HG03066 (cell line): Measurements from ENCODE around the gene STX4.

Experiments
- ATAC-seq: cut with Tn5 transposase; IDR thresholded peaks from one replicate; pipeline ENCODE4 v1.9.1; 2021; ENCODE audit warnings: low read depth; ENCODE audit not compliant: unreplicated experiment

STX4 gene, protein sequence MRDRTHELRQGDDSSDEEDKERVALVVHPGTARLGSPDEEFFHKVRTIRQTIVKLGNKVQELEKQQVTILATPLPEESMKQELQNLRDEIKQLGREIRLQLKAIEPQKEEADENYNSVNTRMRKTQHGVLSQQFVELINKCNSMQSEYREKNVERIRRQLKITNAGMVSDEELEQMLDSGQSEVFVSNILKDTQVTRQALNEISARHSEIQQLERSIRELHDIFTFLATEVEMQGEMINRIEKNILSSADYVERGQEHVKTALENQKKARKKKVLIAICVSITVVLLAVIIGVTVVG

DNA sequence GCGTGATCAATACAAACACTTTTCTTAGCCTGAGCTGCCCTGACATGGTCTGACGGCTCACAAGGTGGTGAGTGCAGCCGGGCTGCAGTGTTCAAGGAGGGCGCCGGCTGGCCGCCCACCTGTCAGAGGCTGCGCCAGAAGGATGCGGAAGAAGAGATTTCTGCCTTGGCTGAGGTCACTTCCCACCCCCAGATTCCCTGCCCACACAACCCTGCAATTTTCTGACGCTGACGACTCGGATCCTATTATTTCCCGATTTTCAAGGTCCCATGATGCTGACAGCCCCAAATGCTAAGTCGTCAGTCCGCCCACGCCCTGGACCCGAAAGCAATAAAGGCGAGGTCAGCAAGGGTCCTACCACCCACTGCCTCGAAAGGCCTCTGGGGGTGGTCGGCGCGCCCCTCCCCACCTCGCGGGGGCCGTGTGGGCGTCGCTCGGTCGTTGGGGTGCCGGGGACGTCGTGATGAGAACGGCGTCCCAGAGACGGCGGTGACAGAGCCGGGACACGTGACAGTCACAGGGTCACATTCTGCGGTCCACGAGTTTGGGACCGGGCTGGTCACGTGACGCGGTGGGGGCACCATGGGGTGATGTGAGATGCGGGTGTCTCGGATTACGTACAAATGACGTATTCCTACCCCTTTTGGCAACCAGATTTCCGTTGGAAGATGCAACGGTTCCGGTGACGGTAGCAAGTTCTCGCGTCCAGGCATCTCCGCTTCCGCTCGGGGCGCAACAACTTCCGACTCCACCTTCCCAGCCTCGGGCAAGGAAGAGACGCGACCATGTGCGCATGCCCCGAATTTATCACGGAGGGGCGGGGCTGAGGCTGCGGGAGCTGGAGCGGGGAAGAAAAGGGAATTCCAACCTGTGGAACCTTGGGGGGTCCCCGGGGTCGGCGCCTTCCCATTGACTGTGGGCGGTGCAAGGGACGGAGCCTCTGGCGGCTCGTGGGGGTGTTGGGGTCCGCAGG, at the start of gene STX4:
Gene STX4 (plus strand): TSS at position 823 of the 973 bp plus-strand sequence. CDS start 248 bp downstream, outside the sequence.
- ATAC-seq, result peak; percentile 80

GRCh38 chr16:30983898-30984610, 49.3 kb upstream of the STX4 start:
- no peak for ATAC-seq

DNA sequence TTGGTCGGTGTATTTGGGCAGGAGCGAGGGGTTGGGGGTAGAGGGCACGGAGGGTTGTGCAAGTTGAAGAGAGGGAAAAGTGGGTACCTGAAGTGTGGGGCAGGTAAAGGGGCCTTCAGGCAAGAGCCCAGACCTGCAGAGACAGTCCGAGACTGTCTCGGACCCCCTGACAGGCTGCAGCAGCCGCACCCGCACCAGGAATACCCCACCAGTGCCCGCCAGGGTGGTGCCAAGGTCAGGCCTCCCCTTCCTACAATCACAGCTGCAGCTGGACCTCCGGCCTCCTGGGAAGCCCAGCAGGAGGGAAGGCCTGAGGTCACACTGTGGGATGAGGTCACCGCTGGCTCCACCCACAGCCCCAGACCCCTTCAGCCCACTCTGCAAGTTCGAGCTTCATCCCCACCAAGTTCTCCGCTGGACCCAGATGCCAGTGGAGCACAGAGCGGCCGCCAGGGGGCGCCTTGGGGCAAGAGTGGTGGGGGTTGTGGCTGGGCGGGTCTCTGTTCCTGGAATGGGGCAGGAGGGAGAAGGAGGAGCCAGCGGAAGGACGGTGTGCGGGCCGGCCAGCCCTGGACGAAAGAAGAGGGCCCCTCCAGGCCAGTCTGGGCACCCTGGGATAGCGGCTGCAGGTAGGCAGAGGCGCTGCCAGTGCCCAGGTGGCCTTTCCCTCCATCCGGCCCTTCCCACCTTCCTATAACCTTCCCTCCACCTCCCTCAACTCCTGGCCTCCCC, 48.5 kb upstream of the STX4 start, which contains the start of gene HSD3B7:
Gene HSD3B7 (plus strand): TSS at position 539 of the 732 bp plus-strand sequence. CDS start 452 bp downstream, outside the sequence.
- no peak for ATAC-seq

DNA sequence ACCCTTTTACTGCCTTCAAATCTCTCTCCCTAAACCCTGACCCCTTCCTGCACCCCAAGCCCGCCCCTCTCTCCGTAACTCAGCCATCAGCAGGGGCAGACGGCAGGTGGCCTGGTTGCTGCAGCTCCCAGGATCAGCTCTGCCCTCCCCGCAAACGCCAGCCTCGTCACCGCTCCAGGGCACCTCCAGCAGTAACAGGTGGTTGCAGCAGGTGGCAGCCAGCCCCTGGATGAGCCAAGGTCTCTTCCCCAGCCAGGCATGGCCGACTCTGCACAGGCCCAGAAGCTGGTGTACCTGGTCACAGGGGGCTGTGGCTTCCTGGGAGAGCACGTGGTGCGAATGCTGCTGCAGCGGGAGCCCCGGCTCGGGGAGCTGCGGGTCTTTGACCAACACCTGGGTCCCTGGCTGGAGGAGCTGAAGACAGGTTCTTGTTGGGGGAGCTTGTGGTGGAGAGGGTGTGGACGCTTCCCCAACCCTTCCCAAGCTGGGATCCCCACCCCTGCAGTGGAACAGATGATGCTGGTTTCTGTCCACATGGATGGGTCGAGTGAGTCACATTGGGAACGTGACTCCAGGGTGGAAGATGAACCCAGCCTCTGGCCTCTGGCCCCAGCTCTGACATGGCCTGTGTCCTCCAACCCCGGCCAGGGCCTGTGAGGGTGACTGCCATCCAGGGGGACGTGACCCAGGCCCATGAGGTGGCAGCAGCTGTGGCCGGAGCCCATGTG, 47.8 kb upstream of the STX4 start:
- no peak for ATAC-seq

DNA sequence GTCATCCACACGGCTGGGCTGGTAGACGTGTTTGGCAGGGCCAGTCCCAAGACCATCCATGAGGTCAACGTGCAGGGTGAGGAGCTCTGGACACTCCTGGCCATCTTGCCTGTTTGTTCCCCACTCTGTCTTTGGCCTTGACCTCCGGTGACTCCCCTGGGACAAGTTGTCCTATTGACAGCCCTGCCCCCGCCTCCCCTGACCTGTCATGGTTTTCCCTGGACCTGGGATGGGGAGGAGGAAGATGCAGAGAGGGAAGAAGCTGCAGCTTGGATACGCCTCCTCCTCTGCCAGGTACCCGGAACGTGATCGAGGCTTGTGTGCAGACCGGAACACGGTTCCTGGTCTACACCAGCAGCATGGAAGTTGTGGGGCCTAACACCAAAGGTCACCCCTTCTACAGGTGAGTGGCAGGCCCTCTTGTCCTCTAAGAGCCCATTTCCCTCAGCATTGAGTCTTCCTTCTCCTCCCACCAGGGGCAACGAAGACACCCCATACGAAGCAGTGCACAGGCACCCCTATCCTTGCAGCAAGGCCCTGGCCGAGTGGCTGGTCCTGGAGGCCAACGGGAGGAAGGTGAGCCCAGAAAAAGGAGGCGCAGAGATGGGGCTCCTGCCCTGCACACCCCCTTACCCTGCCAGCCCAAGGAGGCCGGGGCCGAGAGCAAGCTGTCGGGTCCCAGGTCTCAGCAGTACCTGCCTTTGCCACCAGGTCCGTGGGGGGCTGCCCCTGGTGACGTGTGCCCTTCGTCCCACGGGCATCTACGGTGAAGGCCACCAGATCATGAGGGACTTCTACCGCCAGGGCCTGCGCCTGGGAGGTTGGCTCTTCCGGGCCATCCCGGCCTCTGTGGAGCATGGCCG, 47.0 kb upstream of the STX4 start:
- ATAC-seq, result no peak

DNA sequence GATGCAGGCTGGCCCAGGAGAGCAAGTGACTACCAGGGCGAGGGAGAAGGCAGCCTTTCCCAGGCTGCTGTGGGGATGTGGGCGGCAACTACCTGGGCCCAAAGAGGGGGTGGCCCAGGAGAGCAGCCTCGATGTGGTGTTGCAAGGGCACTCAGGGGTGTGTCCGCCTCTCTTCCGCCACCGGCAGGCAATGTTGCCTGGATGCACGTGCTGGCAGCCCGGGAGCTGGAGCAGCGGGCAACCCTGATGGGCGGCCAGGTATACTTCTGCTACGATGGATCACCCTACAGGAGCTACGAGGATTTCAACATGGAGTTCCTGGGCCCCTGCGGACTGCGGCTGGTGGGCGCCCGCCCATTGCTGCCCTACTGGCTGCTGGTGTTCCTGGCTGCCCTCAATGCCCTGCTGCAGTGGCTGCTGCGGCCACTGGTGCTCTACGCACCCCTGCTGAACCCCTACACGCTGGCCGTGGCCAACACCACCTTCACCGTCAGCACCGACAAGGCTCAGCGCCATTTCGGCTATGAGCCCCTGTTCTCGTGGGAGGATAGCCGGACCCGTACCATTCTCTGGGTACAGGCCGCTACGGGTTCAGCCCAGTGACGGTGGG, 45.7 kb upstream of the STX4 start:
- no peak for ATAC-seq

DNA sequence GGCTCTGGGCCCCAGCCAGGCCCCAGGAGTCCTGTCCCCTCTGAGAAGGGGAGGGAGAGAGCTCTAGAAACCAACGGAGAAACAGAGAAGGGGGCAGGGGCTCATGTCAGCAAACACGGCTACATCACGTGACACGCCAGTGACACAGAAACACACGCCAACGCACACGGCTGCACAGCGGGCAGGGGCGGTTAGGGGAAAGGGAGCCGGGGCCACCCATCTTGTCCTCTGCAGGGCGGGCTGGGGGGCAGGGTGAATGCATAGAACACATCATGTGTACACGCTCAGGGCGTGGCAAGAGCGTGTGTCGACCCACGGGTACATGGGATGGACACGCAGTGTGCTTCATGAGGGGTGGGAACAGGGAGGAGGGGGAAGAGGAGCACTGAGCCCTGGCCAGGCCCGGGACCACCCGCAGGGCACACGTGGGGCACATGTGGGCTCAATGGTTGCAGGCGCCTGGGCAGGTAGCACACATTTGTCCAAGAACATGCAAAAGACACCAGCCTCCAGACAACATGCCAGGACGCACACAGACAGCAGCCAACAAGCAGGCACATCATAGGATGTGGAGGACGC, 43.8 kb upstream of the STX4 start:
- no peak for ATAC-seq

DNA sequence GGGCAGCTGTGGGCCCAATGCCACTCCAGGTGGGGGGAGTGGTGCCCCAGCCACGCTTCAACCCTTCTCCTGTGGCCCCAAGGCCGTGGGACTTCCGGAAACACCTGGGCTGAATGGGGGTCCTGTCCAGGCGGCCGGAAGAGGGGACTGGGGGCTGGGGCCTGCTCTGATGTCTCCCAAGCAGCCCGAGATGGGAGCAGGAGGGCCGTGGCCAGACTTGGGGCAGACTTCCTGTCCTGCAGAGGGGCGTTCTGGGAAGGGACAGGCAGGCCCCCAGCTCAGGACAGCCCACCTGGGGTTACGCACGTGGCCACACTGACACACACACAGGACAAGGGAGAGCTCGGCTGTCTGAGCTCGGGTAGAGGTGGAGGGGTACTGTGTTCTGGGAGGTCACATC, 43.3 kb upstream of the STX4 start:
- ATAC-seq, result no peak

DNA sequence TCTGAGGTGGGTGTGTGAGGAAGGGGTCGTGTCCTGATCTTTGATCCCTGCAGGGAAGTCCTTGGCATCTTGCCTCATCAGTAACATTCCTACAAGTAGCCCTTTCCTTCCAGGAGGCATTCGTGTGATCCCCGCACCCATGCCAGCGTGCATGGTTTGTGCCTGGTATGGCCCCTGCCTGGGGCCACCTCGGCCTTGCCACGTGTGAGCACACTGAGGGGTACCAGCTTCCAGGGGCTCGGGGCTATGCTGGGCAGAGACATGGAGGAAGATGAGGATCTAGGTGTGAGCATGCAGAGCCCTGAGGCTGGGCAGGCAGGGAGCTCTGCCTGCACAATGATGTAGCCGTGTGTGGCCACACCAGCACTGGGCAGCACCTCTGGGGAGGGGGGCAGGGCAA, 42.3 kb upstream of the STX4 start:
- no peak for ATAC-seq

- no peak for ATAC-seq
These were observed 41.0 kb upstream of the STX4 start for GRCh38 chr16:30992276-30992780.

DNA sequence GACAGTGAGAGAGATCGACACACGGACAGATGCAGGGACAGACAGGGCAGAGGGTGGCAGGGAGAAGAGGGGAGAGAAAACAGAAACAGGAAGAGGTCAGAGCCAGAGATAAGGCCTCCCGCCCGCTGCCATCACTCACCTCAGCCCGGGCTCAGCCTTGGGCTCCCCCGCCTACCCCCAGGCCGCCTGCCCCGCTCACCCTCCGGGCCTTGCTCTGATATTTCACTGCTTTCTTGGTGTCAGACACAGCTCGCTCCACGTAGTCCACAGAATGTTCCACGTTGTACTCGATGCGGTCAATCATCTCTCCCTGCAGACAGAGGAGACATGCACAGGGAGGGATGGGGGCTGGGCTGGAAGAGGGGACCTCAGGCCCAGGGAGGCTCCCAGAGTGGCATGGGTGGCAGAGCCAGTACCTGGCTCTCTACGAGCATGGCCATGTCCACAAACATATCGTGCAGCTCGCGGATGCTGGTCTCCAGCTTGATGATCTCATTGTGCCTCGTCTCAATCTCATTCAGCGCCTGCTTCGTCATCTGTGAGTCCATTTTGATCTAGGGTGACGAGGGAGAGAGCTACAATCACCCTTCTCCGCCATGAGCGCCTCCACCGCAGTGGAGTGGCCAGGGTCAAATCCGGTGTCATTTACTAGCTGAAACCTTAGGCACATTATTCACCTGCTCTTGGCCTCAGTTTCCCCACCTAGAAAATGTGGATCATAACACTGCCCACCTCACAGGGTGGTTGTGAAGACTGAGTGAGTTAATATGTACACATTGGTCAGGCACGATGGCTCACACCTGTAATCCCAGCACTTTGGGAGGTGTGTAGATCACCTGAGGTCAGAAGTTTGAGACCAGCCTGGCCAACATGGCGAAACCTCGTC, 40.2 kb upstream of the STX4 start:
- no peak for ATAC-seq

DNA sequence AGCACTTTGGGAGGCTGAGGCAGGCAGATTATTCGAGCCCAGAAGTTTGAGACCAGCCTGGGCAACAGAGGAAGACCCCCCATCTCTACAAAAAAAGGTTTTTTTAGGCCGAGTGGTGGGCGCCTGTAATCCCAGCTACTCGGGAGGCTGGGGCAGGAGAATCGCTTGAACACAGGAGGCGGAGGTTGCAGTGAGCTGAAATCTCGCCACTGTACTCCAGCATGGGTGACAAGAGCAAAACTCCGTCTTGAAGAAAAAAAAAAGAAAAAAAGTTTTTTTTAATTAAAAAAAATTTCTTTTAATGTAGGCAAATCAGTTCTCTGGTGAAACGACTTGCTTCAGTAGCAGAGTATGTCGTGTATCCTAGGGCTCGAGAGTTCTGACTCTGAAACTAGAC, 37.4 kb upstream of the STX4 start:
- no peak for ATAC-seq

- ATAC-seq, result no peak
These were observed 36.9 kb upstream of the STX4 start for GRCh38 chr16:30996324-30996984.

DNA sequence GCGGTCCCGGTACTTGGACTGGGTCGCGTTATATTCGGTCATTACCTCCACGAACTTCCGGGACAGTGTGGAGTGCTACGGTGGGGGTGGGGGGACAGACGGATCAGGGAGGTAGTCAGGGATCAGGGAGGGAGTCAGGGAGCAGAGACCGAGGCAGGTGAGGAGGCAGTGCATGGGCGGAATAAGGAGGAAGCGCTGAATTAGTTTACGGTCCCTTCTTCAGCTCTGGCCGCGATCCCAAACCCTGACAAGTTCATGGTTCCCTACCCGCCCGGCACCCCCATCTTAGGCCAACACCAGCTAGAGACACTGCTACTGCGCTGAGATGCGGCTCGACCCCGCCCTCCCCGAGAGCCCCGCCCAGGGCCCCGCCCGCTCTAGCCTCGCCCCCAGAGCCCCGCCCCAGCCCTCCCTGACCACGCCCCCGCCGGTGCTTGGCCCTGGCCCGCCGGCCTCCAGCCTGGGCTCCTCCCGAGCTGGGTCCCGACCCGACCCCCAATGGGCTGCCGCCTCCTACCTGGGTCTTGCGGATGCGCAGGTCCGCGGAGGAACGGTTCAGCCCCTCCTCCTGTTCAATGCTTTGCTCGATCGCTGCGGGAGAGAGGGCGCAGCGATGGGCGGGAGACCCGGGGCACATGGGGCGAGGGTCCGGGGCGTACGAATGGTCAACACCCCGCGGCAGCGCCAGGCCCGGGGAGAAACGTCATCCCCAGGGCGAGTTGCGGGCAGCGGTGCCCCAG, 36.2 kb upstream of the STX4 start:
- ATAC-seq, result peak; percentile 94
